Brain microvascular endothelial cell (primary cell): ENCODE measurements around the gene ABTB1.

Experiments
- DNase-seq: peaks from one replicate; pipeline ENCODE4 v3.0.0-alpha.2; 2020
- H3K27ac ChIP-seq: fragments of 250-450 bp; sonication (Bioruptor Pico); 2 replicates; pipeline ENCODE4 v1.5.1; 2020; ENCODE audit warnings: mild to moderate bottlenecking, moderate library complexity
- H3K27me3 ChIP-seq: fragments of 250-450 bp; sonication (Bioruptor Pico); replicated peaks from 2 replicates; pipeline ENCODE4 v1.5.1; 2020; ENCODE audit warnings: mild to moderate bottlenecking
- H3K36me3 ChIP-seq: fragments of 250-450 bp; sonication (Bioruptor Pico); replicated peaks from 2 replicates; pipeline ENCODE4 v1.5.1; 2020; ENCODE audit warnings: mild to moderate bottlenecking
- H3K4me3 ChIP-seq: 2 replicates; pipeline ENCODE4 v1.5.1; 2011; ENCODE audit warnings: low read depth, mild to moderate bottlenecking, control low read depth, low read length, moderate library complexity
- CTCF ChIP-seq: IDR thresholded peaks from 2 replicates; pipeline ENCODE4 v1.5.1; 2011; ENCODE audit warnings: low read depth, mild to moderate bottlenecking, moderate library complexity, low read length, control low read depth, inconsistent platforms; ENCODE audit errors: missing control alignments
- in situ Hi-C: cut with HindIII; loops from 2 replicates; pipeline ENCODE4 v1.10.0; 2017; ENCODE audit warnings: low sequenced_read_pairs, low pct_ligation_motif_present

ABTB1 gene

GRCh38 chr3:127720985-127721935, 48.5 kb downstream of the ABTB1 start:
- Histone ChIP-seq H3K27ac (no peak overlapping the region), H3K4me3 (no peak overlapping the region), H3K27me3 (no peaks in the 10 kb centered on the region), H3K36me3 (no peaks in the 10 kb centered on the region)
- no peak for DNase-seq
- TF ChIP-seq CTCF = no peak
- in situ Hi-C loops = no loop called here

- Histone ChIP-seq H3K27ac (no peak overlapping the region), H3K4me3 (no peak overlapping the region), H3K36me3 (no peaks in the 10 kb centered on the region), H3K27me3 (no peaks in the 10 kb centered on the region)
- DNase-seq = no peak
- in situ Hi-C loops = no loop called here
- TF ChIP-seq CTCF = no peak
Observed at GRCh38 chr3:127722091-127722784, 49.5 kb downstream of the ABTB1 start.

- DNase-seq = no peak
- H3K4me3 ChIP-seq = no peak overlapping the region
- in situ Hi-C loops = no loop called here
- TF ChIP-seq CTCF = no peak
- H3K36me3 ChIP-seq = no peaks in the 10 kb centered on the region
- H3K27me3 ChIP-seq = no peaks in the 10 kb centered on the region
- H3K27ac ChIP-seq = no peak overlapping the region
Observed at GRCh38 chr3:127723011-127723567, 50.3 kb downstream of the ABTB1 start.

GRCh38 chr3:127726894-127727293, 54.1 kb downstream of the ABTB1 start:
- Histone ChIP-seq H3K27me3 (no peaks in the 10 kb centered on the region), H3K36me3 (no peaks in the 10 kb centered on the region), H3K4me3 (no peak overlapping the region), H3K27ac (no peak overlapping the region)
- TF ChIP-seq CTCF = no peak
- in situ Hi-C loops = no loop called here
- no peak for DNase-seq

- in situ Hi-C loops = no loop called here
- no peak for DNase-seq
- Histone ChIP-seq H3K27ac (no peak overlapping the region), H3K36me3 (no peaks in the 10 kb centered on the region), H3K4me3 (no peak overlapping the region), H3K27me3 (no peaks in the 10 kb centered on the region)
- no peak for TF ChIP-seq CTCF
Observed at GRCh38 chr3:127728417-127729015, 55.8 kb downstream of the ABTB1 start.
